Measurements from ENCODE around the gene MTG1.
"Not testable (repeated sequence)": the region's sequence is repeated elsewhere in the genome, so short reads cannot be mapped to it uniquely, and the experiment has no call there.

The MTG1 gene

DNA sequence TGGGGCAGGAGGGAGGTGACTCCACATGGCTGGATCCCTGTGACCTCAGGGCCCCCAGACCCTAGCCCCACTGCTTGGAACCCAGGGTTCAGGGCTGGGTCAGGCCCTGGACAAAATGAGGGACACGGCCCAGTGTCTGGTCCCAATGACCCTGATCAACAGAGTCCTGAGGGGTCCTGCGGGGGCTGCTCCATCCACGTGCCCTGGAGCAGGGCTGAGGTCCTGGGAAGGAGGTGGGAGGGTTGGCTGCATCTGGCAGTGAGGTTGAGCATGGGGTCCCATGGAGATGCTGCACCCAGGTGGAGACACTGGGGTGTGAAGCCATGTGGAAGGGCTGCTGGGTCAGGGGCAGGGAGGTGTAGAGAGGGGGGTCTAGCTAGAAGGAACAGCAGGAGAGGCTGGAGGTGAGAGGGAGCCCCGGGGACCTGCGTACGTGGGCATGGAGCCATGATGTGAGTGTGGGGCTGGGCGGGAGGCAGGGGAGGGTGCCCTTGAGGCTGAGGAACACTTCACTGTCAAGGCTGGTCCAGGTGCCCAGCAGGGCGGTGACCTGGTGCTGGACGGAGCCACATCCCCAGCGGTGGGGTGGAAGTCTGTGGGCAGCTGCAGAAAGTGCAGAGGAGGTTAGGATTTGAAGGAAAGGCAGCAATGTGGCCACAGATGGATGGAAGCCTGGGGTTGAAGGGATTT lies 60.4 kb downstream of the MTG1 start:
- DNase-seq = no peak

- DNase-seq = no peak
These were observed 61.2 kb downstream of the MTG1 start for GRCh38 chr10:133455196-133455595.

- DNase-seq = no peak
These were observed 61.7 kb downstream of the MTG1 start for GRCh38 chr10:133455611-133456031.

- DNase-seq = no peak
These were observed 62.3 kb downstream of the MTG1 start for GRCh38 chr10:133456041-133456951.

DNA sequence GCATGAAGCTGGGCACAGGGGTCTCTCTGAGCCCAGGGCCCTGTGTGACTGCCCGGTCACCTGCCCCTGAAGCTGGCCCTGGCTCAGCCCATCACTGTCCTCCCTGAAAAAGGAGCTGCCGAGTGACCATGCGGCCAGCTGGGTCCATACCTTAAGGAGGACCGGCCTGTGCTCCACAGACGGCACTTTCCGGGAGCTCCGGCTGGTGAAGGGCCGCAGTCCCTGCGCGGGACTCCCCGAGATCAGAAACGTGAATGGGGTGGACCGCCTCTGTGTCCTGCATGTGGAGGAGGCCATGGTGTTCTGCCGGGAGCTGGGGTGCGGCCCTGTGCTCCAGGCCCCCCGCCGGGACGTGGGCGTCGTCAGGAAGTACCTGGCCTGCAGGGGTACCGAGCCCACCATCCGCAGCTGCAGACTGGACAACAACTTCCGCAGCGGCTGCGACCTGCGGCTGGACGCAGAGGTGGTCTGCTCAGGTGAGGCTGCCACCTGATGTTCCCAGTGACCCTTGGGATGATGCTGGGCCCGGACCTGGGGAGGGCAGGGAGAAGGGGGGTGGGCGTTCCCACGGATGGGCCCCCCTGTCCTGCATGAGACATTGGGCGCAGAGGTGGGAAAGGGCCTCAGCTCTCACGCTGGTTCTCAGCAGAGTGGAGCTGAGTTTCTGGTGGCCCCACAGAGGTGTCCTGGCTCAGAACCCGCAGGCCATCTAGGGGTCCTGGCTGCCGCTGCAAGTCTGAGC lies 63.3 kb downstream of the MTG1 start:
- DNase-seq = no peak

DNA sequence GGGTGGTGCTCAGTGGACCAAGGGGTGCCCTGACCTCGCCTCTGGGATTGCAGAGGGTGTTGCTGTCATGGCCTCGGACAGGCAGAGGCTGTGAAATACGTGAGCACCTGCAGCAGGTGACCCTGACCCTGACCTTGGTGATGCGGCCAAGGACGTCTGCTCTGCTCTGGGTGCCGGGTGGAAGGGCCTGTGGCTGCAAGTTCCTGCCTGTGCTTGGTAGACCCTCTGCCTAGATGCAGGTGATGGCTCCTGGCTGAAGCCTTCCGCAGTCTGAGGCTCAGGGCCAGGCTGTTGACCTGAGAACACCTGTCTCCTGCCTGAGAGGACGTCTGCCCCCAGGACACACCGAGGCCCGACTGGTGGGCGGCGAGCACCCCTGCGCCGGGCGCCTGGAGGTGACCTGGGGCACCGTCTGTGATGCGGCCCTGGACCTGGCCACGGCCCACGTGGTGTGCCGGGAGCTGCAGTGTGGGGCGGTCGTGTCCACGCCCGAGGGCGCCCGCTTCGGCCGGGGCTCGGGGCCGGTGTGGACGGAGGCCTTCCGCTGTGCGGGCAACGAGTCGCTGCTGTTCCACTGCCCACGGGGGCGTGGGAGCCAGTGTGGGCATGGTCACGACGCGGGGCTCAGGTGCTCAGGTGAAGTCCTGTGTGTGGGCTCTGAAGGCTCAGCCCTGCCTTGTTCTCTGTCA lies 64.2 kb downstream of the MTG1 start:
- DNase-seq = no peak

- DNase-seq = no peak
These were observed 64.9 kb downstream of the MTG1 start for GRCh38 chr10:133458710-133459453.

DNA sequence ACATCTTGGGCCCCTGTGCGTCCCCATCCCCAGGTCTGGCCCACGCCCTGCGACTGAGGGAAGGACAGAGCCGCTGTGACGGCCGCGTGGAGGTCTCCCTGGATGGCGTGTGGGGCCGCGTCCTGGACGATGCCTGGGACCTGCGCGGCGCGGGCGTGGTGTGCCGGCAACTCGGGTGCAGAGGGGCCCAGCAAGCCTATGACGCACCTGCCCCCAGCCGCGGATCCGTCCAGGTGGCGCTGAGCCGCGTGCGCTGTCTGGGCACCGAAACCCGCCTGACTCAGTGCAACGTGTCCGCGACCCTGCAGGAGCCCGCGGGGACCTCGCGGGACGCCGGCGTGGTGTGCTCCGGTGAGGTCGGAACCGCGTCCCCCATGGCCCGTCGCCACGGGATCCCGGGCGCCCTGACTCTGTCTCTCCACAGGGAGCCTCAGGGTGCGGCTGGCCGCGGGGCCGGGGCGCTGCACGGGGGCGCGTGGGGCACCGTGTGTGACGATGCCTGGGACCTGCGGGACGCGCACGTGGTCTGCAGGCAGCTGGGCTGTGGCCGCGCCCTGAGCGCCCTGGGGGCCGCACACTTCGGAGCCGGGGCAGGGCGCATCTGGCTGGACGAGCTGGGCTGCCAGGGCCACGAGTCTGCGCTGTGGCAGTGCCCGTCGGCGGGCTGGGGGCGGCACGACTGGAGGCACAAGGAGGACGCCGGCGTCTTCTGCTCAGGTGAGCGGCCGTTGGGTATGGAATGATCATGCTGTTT lies 65.7 kb downstream of the MTG1 start:
- no peak for DNase-seq

GRCh38 chr10:133460208-133460769 lies 66.3 kb downstream of the MTG1 start:
- no peak for DNase-seq

DNA sequence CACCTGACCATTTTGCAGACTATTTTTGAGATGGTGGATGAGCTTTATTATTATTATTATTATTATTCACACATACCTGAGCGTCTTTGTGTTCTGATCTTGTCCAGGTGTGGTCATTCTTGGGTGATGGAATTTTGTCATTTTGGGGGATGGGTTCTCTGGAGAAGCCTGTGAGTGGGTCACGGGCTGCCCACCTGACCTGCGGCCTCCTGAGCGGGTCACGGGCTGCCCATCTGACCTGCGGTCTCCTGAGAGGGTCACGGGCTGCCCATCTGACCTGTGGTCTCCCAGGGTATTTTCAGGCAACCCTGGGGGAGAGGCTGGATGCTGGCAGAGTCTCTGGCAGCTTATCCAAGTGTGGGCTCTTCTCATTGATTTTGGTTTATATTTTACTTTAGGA lies 67.1 kb downstream of the MTG1 start:
- DNase-seq = no peak

- DNase-seq = no peak
These were observed 67.9 kb downstream of the MTG1 start for GRCh38 chr10:133461841-133462240.

DNA sequence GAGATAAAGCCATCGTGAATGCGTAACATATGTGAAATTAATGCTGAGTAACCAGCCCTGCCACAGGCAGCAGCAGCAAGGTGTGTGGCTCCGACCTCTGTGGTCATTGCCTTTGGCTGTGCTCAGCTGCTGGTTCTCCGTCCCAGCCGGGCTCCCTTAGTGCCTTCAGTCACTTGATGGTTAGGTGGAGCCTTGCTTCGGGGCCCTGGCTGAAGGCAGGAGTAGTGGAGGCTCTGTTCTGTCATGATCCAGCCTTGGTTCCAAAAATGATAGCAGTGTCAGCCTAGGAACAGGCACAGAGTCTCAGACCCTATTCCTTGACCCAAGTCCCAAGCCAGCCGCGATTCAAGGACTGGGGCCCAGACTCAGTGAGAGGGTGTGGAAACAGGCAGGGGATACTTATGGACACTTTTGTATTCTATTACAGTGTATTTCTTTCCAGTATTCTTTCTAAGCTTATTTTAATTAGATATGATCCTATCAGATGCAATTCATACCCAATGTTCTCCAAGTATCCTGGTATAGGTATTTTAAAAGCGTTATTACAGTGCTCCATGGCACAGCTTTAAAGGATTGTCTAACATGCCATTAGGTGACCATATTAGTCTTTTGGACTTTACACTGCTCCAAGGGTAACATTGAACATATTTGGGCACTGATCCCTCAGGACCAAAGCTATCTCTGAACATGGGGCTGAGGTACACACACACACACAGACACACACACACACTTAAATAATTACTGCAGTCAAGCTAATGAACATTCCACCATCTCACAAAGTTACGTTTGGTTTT lies 68.8 kb downstream of the MTG1 start:
- DNase-seq = no peak

GRCh38 chr10:133464582-133465031 lies 70.7 kb downstream of the MTG1 start:
- DNase-seq = no peak

- DNase-seq = no peak
These were observed 71.4 kb downstream of the MTG1 start for GRCh38 chr10:133465191-133465949.

DNA sequence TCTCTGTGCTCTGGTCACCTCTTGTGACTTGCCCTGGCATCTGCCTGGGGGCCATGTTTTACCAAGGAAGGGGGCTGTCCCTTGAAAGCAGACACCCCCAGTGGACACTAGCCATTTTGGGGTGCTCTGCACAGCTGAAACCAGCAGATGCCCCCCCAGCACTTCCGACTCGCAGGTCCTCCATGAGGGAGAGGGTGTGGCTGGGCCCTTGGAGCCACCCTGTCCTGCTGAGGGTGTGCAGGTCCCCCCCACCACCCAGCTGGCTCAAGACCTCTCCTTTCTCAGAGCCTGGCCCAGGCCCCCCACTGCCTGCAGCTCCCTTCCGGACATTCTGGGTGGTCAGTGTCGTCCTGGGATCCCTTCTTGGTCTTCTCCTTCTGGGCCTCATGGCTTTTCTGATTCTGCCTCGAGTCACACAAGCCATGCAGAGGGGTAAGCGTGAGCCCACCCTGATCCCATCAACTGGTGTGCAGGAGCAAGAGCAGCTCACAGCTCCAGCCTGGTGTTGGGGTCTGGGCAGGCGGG lies 72.1 kb downstream of the MTG1 start:
- no peak for DNase-seq

DNA sequence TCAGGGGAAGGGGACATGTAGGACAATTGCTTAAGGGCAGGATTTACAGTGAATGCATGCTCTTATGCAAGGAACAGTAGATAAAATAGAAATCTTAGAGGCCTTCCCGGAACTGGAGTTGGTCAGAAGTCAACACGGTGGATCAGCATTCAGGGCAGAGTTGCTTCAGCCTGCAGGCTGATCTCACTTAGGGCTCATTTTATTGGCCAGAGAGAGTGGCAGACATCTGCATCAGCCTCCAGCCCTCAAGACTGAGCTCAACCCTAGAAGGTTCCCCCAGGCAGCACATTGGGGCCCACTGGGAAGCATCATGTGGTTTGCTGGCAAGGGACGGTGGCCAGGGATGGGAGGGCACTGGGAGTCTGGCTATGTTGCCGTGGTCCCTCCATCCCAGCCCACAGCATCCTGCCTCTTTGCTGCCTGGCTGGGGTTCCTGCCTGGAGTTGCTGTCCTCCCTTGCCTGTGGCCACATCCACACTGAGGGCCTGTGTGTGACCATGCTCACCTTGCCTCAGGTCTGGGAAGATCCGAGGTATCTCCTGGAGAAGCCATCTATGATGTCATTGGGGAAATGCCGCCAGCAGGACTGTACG lies 72.8 kb downstream of the MTG1 start:
- DNase-seq = no peak

GRCh38 chr10:133467286-133467911 lies 73.4 kb downstream of the MTG1 start:
- no peak for DNase-seq

GRCh38 chr10:133469205-133469604 lies 75.2 kb downstream of the MTG1 start:
- DNase-seq = not testable (repeated sequence)
